Suppressor macrophage treated with lipopolysaccharide for 4 hours (primary cell): Measurements from ENCODE around the gene LVRN.
A peak's percentile ranks its signal among the peaks of the same experiment; 100 is the strongest.

Source experiments
- DNase-seq: peaks from one replicate; pipeline ENCODE4 v3.0.0-alpha.2; 2020

Gene LVRN

GRCh38 chr5:115962565-115963402 is 509 bp downstream of the LVRN start:
- no peak for DNase-seq

- DNase-seq: no peak
Measured at GRCh38 chr5:115963566-115963965, 1.3 kb downstream of the LVRN start.

GRCh38 chr5:115968770-115969169 is 6.5 kb downstream of the LVRN start:
- no peak for DNase-seq

- no peak for DNase-seq
Measured at GRCh38 chr5:115977096-115977495, 14.8 kb downstream of the LVRN start.

GRCh38 chr5:115977988-115978387 is 15.7 kb downstream of the LVRN start:
- DNase-seq: no peak

GRCh38 chr5:115978779-115979178 is 16.5 kb downstream of the LVRN start:
- no peak for DNase-seq

- DNase-seq: no peak
Measured at GRCh38 chr5:115979201-115980041, 17.1 kb downstream of the LVRN start.

- DNase-seq: no peak
Measured at GRCh38 chr5:115983519-115983918, 21.2 kb downstream of the LVRN start.

- no peak for DNase-seq
Measured at GRCh38 chr5:115985802-115986757, 23.8 kb downstream of the LVRN start.

GRCh38 chr5:115988002-115988401 is 25.7 kb downstream of the LVRN start:
- DNase-seq: no peak

GRCh38 chr5:115992848-115993350 is 30.6 kb downstream of the LVRN start:
- DNase-seq: peak; percentile 1

GRCh38 chr5:115995351-115995750 is 33.1 kb downstream of the LVRN start:
- DNase-seq: no peak

GRCh38 chr5:116002116-116002906 is 40.0 kb downstream of the LVRN start:
- no peak for DNase-seq

GRCh38 chr5:116004248-116004647 is 42.0 kb downstream of the LVRN start:
- no peak for DNase-seq

GRCh38 chr5:116009806-116010205 is 47.5 kb downstream of the LVRN start:
- DNase-seq: no peak

GRCh38 chr5:116011046-116011445 is 48.8 kb downstream of the LVRN start:
- no peak for DNase-seq

- DNase-seq: no peak
Measured at GRCh38 chr5:116013207-116013785, 51.0 kb downstream of the LVRN start.

GRCh38 chr5:116013936-116014335 is 51.7 kb downstream of the LVRN start:
- DNase-seq: no peak

- DNase-seq: no peak
Measured at GRCh38 chr5:116023619-116024018, 61.3 kb downstream of the LVRN start.

- DNase-seq: no peak
Measured at GRCh38 chr5:116025866-116026265, 63.6 kb downstream of the LVRN start.

GRCh38 chr5:116032094-116032517 is 69.8 kb downstream of the LVRN start, which contains the start of gene ARL14EPL:
TSS of gene ARL14EPL (plus strand) at chr5:116032472. CDS start at chr5:116051466, 18,994 bp downstream.
- DNase-seq: peak; percentile 53
